ENCODE data around the gene LRCH4.

DNA sequence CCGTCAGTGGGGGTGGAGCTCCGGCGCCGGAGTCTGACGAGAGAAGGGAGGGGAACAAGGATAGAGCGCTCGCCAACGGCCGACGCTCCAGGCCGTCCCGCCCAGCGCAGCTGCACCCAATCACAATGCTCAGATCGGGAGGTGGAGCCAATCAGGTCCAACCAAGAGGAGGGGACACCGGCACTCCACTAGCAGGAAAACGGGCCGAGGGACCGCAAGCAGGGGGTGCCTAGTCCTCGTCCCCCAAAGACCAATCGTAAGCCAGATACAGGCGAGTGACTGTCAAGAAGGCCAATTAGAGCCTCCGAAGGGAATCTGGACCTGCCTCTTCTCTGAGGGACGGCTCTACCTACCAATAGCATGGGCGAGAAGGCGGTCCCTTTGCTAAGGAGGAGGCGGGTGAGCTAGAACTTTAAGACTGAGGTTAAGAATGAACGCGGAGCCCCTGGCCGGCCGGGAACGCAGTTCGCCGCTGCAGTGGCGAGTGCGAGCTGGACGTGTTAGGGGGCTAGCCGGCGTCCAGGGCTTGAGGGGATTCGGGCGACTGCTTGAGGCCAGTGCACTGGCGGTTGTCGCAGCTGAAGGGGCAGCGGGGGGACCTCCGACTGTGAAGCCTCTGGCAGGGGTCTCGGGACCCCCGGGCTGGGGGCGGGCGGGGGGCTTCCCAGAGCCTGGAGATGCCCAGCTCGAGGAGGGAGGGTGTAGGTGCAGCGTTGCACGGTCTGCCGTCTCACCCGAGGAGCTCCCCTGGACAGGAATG is 517 bp upstream of the LRCH4 start, which contains the start of gene FBXO24:
- TF ChIP-seq POLR2AphosphoS5 (IDR thresholded peaks at IDR 0.05; ENCODE audit: borderline replicate concordance, low read depth, low read length) (peak; percentile 85), EZH2 (IDR thresholded peaks at IDR 0.05) (no peak), FOXP2 (optimal IDR thresholded peaks at IDR 0.05; ENCODE audit: control extremely low read depth, extremely low read length, insufficient read depth) (no peak)

All from SK-N-MC (cell line).